ENCODE data around the gene RUNX1. TPM values are rescaled to one million over a fixed set of nuclear protein-coding genes. Genes with fewer than 3 reads are reported as not detected.

The RUNX1 gene
- total RNA-seq, 6 experiments from 2014 or later, result 2.9 to 18.3 (median 4.3) TPM

- intact Hi-C loops (cut with DNase I), result no loop called here
- TF ChIP-seq POLR2A (IDR thresholded peaks at IDR 0.05) (no peak), CTCF (IDR thresholded peaks at IDR 0.05) (no peak)
- Histone ChIP-seq H3K27ac (no peak overlapping the region), H3K9me3 (no peaks in the 10 kb centered on the region), H3K36me3 (no peaks in the 10 kb centered on the region), H3K4me3 (no peak overlapping the region), H3K27me3 (no peaks in the 10 kb centered on the region), H3K4me1 (no peaks in the 10 kb centered on the region)
- 58% methylated on average over 6 of the region's 7 CpGs for WGBS (ENCODE audit: insufficient coverage, low coverage, low lambda C conversion rate, missing lambda C conversion rate)
- DNase-seq, result no peak
- ATAC-seq, result no peak
These were observed 240.4 kb downstream of the RUNX1 start for GRCh38 chr21:34808569-34809204.

- Histone ChIP-seq H3K9me3 (no peaks in the 10 kb centered on the region), H3K27ac (peak overlapping the region in 1 of 3 donors; percentile 39), H3K27me3 (no peaks in the 10 kb centered on the region), H3K4me1 (no peaks in the 10 kb centered on the region), H3K36me3 (no peaks in the 10 kb centered on the region), H3K4me3 (no peak overlapping the region)
- DNase-seq, result no peak
- 50% methylated on average over 2 of the region's 15 CpGs for WGBS (ENCODE audit: insufficient coverage, low coverage, low lambda C conversion rate, missing lambda C conversion rate)
- TF ChIP-seq CTCF (IDR thresholded peaks at IDR 0.05) (no peak), POLR2A (IDR thresholded peaks at IDR 0.05) (no peak)
- intact Hi-C loops (cut with DNase I), result no loop called here
- peak; percentile 42 to 80 (median 56) for ATAC-seq
These were observed 241.1 kb downstream of the RUNX1 start for GRCh38 chr21:34807881-34808568.

GRCh38 chr21:34807146-34807880 lies 241.8 kb downstream of the RUNX1 start:
- Histone ChIP-seq H3K27ac (peak overlapping the region in 1 of 3 donors; percentile 39), H3K4me3 (no peak overlapping the region), H3K9me3 (no peaks in the 10 kb centered on the region), H3K4me1 (no peaks in the 10 kb centered on the region), H3K36me3 (no peaks in the 10 kb centered on the region), H3K27me3 (no peaks in the 10 kb centered on the region)
- intact Hi-C loops (cut with DNase I), result no loop called here
- DNase-seq, result no peak
- WGBS (ENCODE audit: insufficient coverage, low coverage, low lambda C conversion rate, missing lambda C conversion rate), result 100% methylated on average over 5 of the region's 7 CpGs
- TF ChIP-seq CTCF (IDR thresholded peaks at IDR 0.05) (no peak), POLR2A (IDR thresholded peaks at IDR 0.05) (no peak)
- peak; percentile 35 to 71 (median 60) for ATAC-seq

- no peaks in the 10 kb centered on the region for H3K27me3 ChIP-seq
- TF ChIP-seq POLR2A (IDR thresholded peaks at IDR 0.05) (no peak), CTCF (IDR thresholded peaks at IDR 0.05) (no peak)
- DNase-seq (no peak), ATAC-seq (no peak)
- H3K27ac ChIP-seq, result no peak overlapping the region
- H3K4me1 ChIP-seq, result peaks cover 0 to 2% (median 0%) of the 10 kb centered on the region in 4 donors
- no peaks in the 10 kb centered on the region for H3K9me3 ChIP-seq
- no peaks in the 10 kb centered on the region for H3K36me3 ChIP-seq
- 97% methylated on average over 3 of the region's 3 CpGs for WGBS (ENCODE audit: insufficient coverage, low coverage, low lambda C conversion rate, missing lambda C conversion rate)
- H3K4me3 ChIP-seq, result no peak overlapping the region
- intact Hi-C loops (cut with DNase I), result no loop called here
These were observed 242.7 kb downstream of the RUNX1 start for GRCh38 chr21:34806423-34806822.

All from right lobe of liver (tissue), 6 donors.